GM23338 (cell line): ENCODE results near the gene PARD3. TPM values are rescaled to one million over a fixed set of nuclear protein-coding genes. Genes with fewer than 3 reads are reported as not detected.
A peak's percentile ranks its signal among the peaks of the same experiment; 100 is the strongest.

Source experiments
- ATAC-seq: fragments of 200-7000 bp; cut with Tn5 transposase; 3 replicates; pipeline ENCODE4 v1.9.1; 2020
- DNase-seq: peaks from one replicate; pipeline ENCODE4 v3.0.0-alpha.2; 2015; ENCODE audit warnings: low spot score
- H2AFZ ChIP-seq: fragments of 200-600 bp; sonication (generic); 2 replicates; pipeline ENCODE4 v1.8.0; 2016; ENCODE audit warnings: antibody characterized with exemption, mild to moderate bottlenecking, moderate library complexity
- H3F3A ChIP-seq: fragments of 200-600 bp; sonication (generic); replicated peaks from 2 replicates; pipeline ENCODE4 v1.8.0; 2017; ENCODE audit warnings: antibody characterized with exemption, mixed run types, low read depth
- H3K27ac ChIP-seq: fragments of 200-600 bp; sonication (generic); 2 replicates; pipeline ENCODE4 v1.6.1; 2016; ENCODE audit warnings: low read depth
- H3K27me3 ChIP-seq: fragments of 200-600 bp; sonication (generic); 2 replicates; pipeline ENCODE4 v1.8.0; 2016; ENCODE audit warnings: mild to moderate bottlenecking, mixed run types, moderate library complexity; ENCODE audit not compliant: insufficient read depth
- H3K36me3 ChIP-seq: fragments of 200-600 bp; sonication (generic); 2 replicates; pipeline ENCODE4 v1.8.0; 2016; ENCODE audit warnings: mild to moderate bottlenecking; ENCODE audit not compliant: insufficient read depth
- H3K4me1 ChIP-seq: fragments of 200-600 bp; sonication (generic); 2 replicates; pipeline ENCODE4 v1.8.0; 2016; ENCODE audit warnings: mild to moderate bottlenecking, moderate library complexity; ENCODE audit not compliant: insufficient read depth
- H3K4me2 ChIP-seq: fragments of 200-600 bp; sonication (generic); 2 replicates; pipeline ENCODE4 v1.7.1; 2017; ENCODE audit warnings: mixed run types
- H3K4me3 ChIP-seq: fragments of 200-600 bp; sonication (generic); 2 replicates; pipeline ENCODE4 v1.6.1; 2016; ENCODE audit warnings: mixed run types
- H3K79me2 ChIP-seq: fragments of 200-600 bp; sonication (generic); replicated peaks from 2 replicates; pipeline ENCODE4 v1.8.0; 2017; ENCODE audit warnings: mild to moderate bottlenecking; ENCODE audit not compliant: insufficient read depth
- H3K9me2 ChIP-seq: fragments of 200-600 bp; sonication (generic); 2 replicates; pipeline ENCODE4 v1.8.0; 2017; ENCODE audit not compliant: insufficient read depth
- H4K20me1 ChIP-seq: fragments of 200-600 bp; sonication (generic); replicated peaks from 2 replicates; pipeline ENCODE4 v1.8.0; 2017; ENCODE audit warnings: mild to moderate bottlenecking; ENCODE audit not compliant: insufficient read depth
- H3K27ac Mint-ChIP-seq: 2 replicates; pipeline ENCODE4 v1.8.0; 2020; ENCODE audit warnings: inconsistent platforms, mild to moderate bottlenecking, moderate library complexity, mixed read lengths
- H3K27me3 Mint-ChIP-seq: 3 replicates; pipeline ENCODE4 v1.8.0; 2022; ENCODE audit warnings: low read depth, mild to moderate bottlenecking, moderate library complexity, mixed read lengths, inconsistent platforms; ENCODE audit not compliant: insufficient read depth, poor library complexity
- H3K36me3 Mint-ChIP-seq: 3 replicates; pipeline ENCODE4 v1.8.0; 2021; ENCODE audit warnings: low read depth, mild to moderate bottlenecking, inconsistent platforms, moderate library complexity, mixed read lengths
- H3K4me1 Mint-ChIP-seq: 3 replicates; pipeline ENCODE4 v1.8.0; 2020; ENCODE audit warnings: mild to moderate bottlenecking, inconsistent platforms, mixed read lengths
- H3K4me3 Mint-ChIP-seq: 3 replicates; pipeline ENCODE4 v1.8.0; 2021; ENCODE audit warnings: moderate library complexity, mild to moderate bottlenecking, inconsistent platforms, mixed read lengths
- H3K9me3 Mint-ChIP-seq: 3 replicates; pipeline ENCODE4 v1.8.0; 2020; ENCODE audit warnings: moderate library complexity, mild to moderate bottlenecking, inconsistent platforms, mixed read lengths
- CREB1 ChIP-seq: fragments of 250-450 bp; sonication (Bioruptor Pico); IDR thresholded peaks from 2 replicates; pipeline ENCODE4 v1.5.0; 2020; ENCODE audit warnings: low read depth, mild to moderate bottlenecking, moderate library complexity
- CTCF ChIP-seq, 2 experiments: fragments of 200-600 bp in 1 of 2; sonication (generic) in 1 of 2; conservative IDR thresholded peaks; 2 replicates each; pipeline versions ENCODE4 v1.5.1 to v1.6.1; 2016 to 2017; ENCODE audit warnings: antibody characterized with exemption in 2 of 2, low read depth in 2 of 2, mild to moderate bottlenecking in 2 of 2, moderate library complexity in 1 of 2
- ETS1 ChIP-seq: IDR thresholded peaks from 2 replicates; pipeline ENCODE4 v1.6.1; 2016; ENCODE audit warnings: antibody characterized with exemption
- EZH2 ChIP-seq: fragments of 200-600 bp; sonication (generic); IDR thresholded peaks from one replicate; pipeline ENCODE4 v1.8.0; 2017; ENCODE audit warnings: antibody characterized with exemption, mild to moderate bottlenecking, low read depth; ENCODE audit not compliant: unreplicated experiment
- EZH2phosphoT487 ChIP-seq: fragments of 200-600 bp; sonication (generic); IDR thresholded peaks from one replicate; pipeline ENCODE4 v1.8.1; 2018; ENCODE audit warnings: antibody characterized with exemption; ENCODE audit not compliant: unreplicated experiment
- POLR2AphosphoS5 ChIP-seq: IDR thresholded peaks from 2 replicates; pipeline ENCODE4 v1.6.1; 2016; ENCODE audit warnings: antibody characterized with exemption, low read depth
- ZNF114 ChIP-seq: fragments of 250-450 bp; sonication (Bioruptor Pico); IDR thresholded peaks from 2 replicates; pipeline ENCODE4 v1.5.0; 2020; ENCODE audit warnings: mild to moderate bottlenecking, moderate library complexity
- ZNF462 ChIP-seq: fragments of 250-450 bp; sonication (Bioruptor Pico); IDR thresholded peaks from 2 replicates; pipeline ENCODE4 v1.5.0; 2020; ENCODE audit warnings: mild to moderate bottlenecking, moderate library complexity
- polyA plus RNA-seq: library from polyadenylated mRNA; unstranded; fragments of >200 nt; fragmentation: Nextera tagmentation; extraction: Ambion mirVana; gene quantifications from 2 replicates; pipeline ENCODE4 v1.2.1, GENCODE V29; 2016
- total RNA-seq: library from RNA; depleted of rRNA; stranded (reverse); fragments of >200 nt; shearing (Covaris generic); gene quantifications from 2 replicates; pipeline ENCODE4 v1.2.3, GENCODE V29; 2014

PARD3 gene
- total and polyA plus RNA-seq, 2 experiments from 2014 or later, result 30.2 to 51.4 TPM

- Mint-ChIP-seq H3K9me3 (no peaks in the 10 kb centered on the region), H3K36me3 (no peaks in the 10 kb centered on the region), H3K27ac (0 out of 2 replicates have a peak overlapping the region, but pooled peaks have one; percentile 33), H3K27me3 (no peaks in the 10 kb centered on the region), H3K4me3 (no peak overlapping the region), H3K4me1 (peaks cover 6% of the 10 kb centered on the region; the same call in 2 of the 3 replicates)
- Histone ChIP-seq H3K4me2 (no peak overlapping the region), H3K27ac (no peak overlapping the region), H2AFZ (no peak overlapping the region), H3F3A (no peaks in the 10 kb centered on the region), H3K36me3 (no peaks in the 10 kb centered on the region), H3K79me2 (no peaks in the 10 kb centered on the region), H3K4me3 (no peak overlapping the region), H3K4me1 (no peaks in the 10 kb centered on the region), H3K27me3 (no peaks in the 10 kb centered on the region), H3K9me2 (no peaks in the 10 kb centered on the region), H4K20me1 (no peaks in the 10 kb centered on the region)
- no peak for ATAC-seq
- TF ChIP-seq EZH2phosphoT487 (no peak), ZNF462 (no peak)
- DNase-seq, result no peak
Measured at GRCh38 chr10:34145715-34146114, 669.4 kb downstream of the PARD3 start.

DNA sequence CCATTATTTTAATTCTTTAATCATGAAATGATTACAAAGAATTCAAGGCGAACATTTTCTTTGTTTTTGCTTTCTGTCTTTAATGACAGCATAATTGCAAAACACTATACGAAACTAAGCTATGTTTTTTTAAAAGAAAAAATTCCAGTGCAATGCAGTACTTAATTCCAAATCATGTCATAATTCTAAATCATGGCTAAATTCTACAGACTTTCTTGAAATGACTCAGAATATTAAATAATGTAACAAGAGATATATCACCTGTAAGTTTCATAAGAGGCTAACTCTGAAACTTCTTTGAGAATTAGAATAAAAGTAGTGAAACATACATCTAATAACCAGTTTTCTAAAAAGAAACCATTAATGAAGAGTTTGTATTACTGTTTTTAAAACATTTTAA lies 671.6 kb downstream of the PARD3 start:
- no peaks in the 10 kb centered on the region for H3K4me1 ChIP-seq
- no peaks in the 10 kb centered on the region for H3K9me2 ChIP-seq
- H3K4me1 Mint-ChIP-seq, result peaks cover 12% of the 10 kb centered on the region
- H3K9me3 Mint-ChIP-seq, result no peaks in the 10 kb centered on the region
- H3K27me3 Mint-ChIP-seq, result peaks cover 2% of the 10 kb centered on the region
- no peak overlapping the region for H3K4me3 ChIP-seq
- no peaks in the 10 kb centered on the region for H3K27me3 ChIP-seq
- H3K27ac ChIP-seq, result no peak overlapping the region
- no peak overlapping the region for H3K4me2 ChIP-seq
- H3F3A ChIP-seq, result no peaks in the 10 kb centered on the region
- no peak overlapping the region for H3K4me3 Mint-ChIP-seq
- no peaks in the 10 kb centered on the region for H3K79me2 ChIP-seq
- no peak for ATAC-seq
- DNase-seq, result no peak
- no peaks in the 10 kb centered on the region for H3K36me3 Mint-ChIP-seq
- H3K27ac Mint-ChIP-seq, result no peak overlapping the region
- no peak overlapping the region for H2AFZ ChIP-seq
- H3K36me3 ChIP-seq, result no peaks in the 10 kb centered on the region
- H4K20me1 ChIP-seq, result no peaks in the 10 kb centered on the region
- TF ChIP-seq ETS1 (no peak), ZNF114 (no peak), POLR2AphosphoS5 (no peak), EZH2phosphoT487 (no peak), EZH2 (no peak), CTCF (conservative IDR thresholded peaks at IDR 0.05; ENCODE audit: low read depth in 2 of 2) (no peak), CREB1 (CRISPR knock-in tag) (no peak)
